ENCODE measurements around the gene ASXL3. TPM values are rescaled to one million over a fixed set of nuclear protein-coding genes. Genes with fewer than 3 reads are reported as not detected.

The ASXL3 gene
- total and polyA plus RNA-seq, 2 donors (not counting 3 experiments of a cell fraction or from before 2014, with no cell fraction given), result 0.07 to 0.27 TPM

- Histone ChIP-seq H3K27me3 (ENCODE audit: control insufficient read depth in 2 of 2, insufficient read depth in 2 of 2, low read length in 2 of 2) (no peaks in the 10 kb centered on the region), H3K4me1 (ENCODE audit: control insufficient read depth, extremely low read depth, insufficient read depth, low read length) (no peaks in the 10 kb centered on the region), H2AFZ (ENCODE audit: low read depth, low read length) (no peak overlapping the region), H4K20me1 (replicated peaks; ENCODE audit: control insufficient read depth, extremely low read depth, insufficient read depth, low read length) (no peaks in the 10 kb centered on the region), H3K9me1 (replicated peaks; ENCODE audit: control insufficient read depth, extremely low read depth, insufficient read depth, low read length) (peaks cover 2% of the 10 kb centered on the region), H3K9me3 (replicated peaks; ENCODE audit: control insufficient read depth, insufficient read depth, low read length) (no peaks in the 10 kb centered on the region), H3K9ac (replicated peaks; ENCODE audit: extremely low read depth, insufficient read depth, low read length) (no peak overlapping the region), H3K4me2 (ENCODE audit: insufficient read depth, low read length) (no peak overlapping the region), H3K36me3 (ENCODE audit: control insufficient read depth in 2 of 2, extremely low read depth in 1 of 2, insufficient read depth in 2 of 2, low read length in 2 of 2) (no peaks in the 10 kb centered on the region), H3K27ac (ENCODE audit: insufficient read depth, low read depth, low read length) (no peak overlapping the region), H3K79me2 (ENCODE audit: control insufficient read depth, insufficient read depth, low read length) (no peaks in the 10 kb centered on the region), H3K4me3 (replicated peaks in 1 of 3; ENCODE audit: insufficient read depth in 1 of 3, low read depth in 1 of 3, low read length in 3 of 3) (no peak overlapping the region)
- POLR2A ChIA-PET, result no interaction called here
- dilution Hi-C loops (cut with MboI; ENCODE audit: extremely low pct_ligation_motif_present, low sequenced_read_pairs), result no loop called here
- no peak for DNase-seq (ENCODE audit: low read depth, low spot score)
- intact Hi-C loops (cut with micrococcal nuclease), result no loop called here
- TF ChIP-seq MAX (IDR thresholded peaks at IDR 0.05; ENCODE audit: insufficient read depth, insufficient read length), result no peak
- no peak for TF ChIP-seq FOS (IDR thresholded peaks at IDR 0.05; ENCODE audit: borderline replicate concordance, insufficient read depth, low read length)
- no peak for TF ChIP-seq EZH2 (IDR thresholded peaks at IDR 0.05; ENCODE audit: borderline replicate concordance, low read depth, low read length, severe bottlenecking)
- CTCF ChIA-PET, result no interaction called here
- FAIRE-seq, result no peak
- no TSS peak for BruUV-seq (replicated peaks)
Measured at GRCh38 chr18:33532978-33533377, 45.0 kb upstream of the ASXL3 start.

GRCh38 chr18:33536904-33537303 lies 41.1 kb upstream of the ASXL3 start:
- Histone ChIP-seq H4K20me1 (replicated peaks; ENCODE audit: control insufficient read depth, extremely low read depth, insufficient read depth, low read length) (no peaks in the 10 kb centered on the region), H3K9ac (replicated peaks; ENCODE audit: extremely low read depth, insufficient read depth, low read length) (no peak overlapping the region), H3K9me1 (replicated peaks; ENCODE audit: control insufficient read depth, extremely low read depth, insufficient read depth, low read length) (peaks cover 2% of the 10 kb centered on the region), H3K27ac (ENCODE audit: insufficient read depth, low read depth, low read length) (no peak overlapping the region), H3K36me3 (ENCODE audit: control insufficient read depth in 2 of 2, extremely low read depth in 1 of 2, insufficient read depth in 2 of 2, low read length in 2 of 2) (no peaks in the 10 kb centered on the region), H3K4me1 (ENCODE audit: control insufficient read depth, extremely low read depth, insufficient read depth, low read length) (no peaks in the 10 kb centered on the region), H3K4me2 (ENCODE audit: insufficient read depth, low read length) (no peak overlapping the region), H3K4me3 (replicated peaks in 1 of 3; ENCODE audit: insufficient read depth in 1 of 3, low read depth in 1 of 3, low read length in 3 of 3) (no peak overlapping the region), H2AFZ (ENCODE audit: low read depth, low read length) (no peak overlapping the region), H3K9me3 (replicated peaks; ENCODE audit: control insufficient read depth, insufficient read depth, low read length) (no peaks in the 10 kb centered on the region), H3K79me2 (ENCODE audit: control insufficient read depth, insufficient read depth, low read length) (no peaks in the 10 kb centered on the region), H3K27me3 (ENCODE audit: control insufficient read depth in 2 of 2, insufficient read depth in 2 of 2, low read length in 2 of 2) (no peaks in the 10 kb centered on the region)
- dilution Hi-C loops (cut with MboI; ENCODE audit: extremely low pct_ligation_motif_present, low sequenced_read_pairs) (no loop called here), intact Hi-C loops (cut with micrococcal nuclease) (no loop called here)
- TF ChIP-seq MYC (IDR thresholded peaks at IDR 0.05; ENCODE audit: low read depth, low read length) (no peak), GATA2 (IDR thresholded peaks at IDR 0.05; ENCODE audit: insufficient read depth, insufficient read length, low read depth, low read length) (no peak), POLR2AphosphoS5 (IDR thresholded peaks at IDR 0.05; ENCODE audit: insufficient read depth, low read depth, low read length) (no peak), POLR2A (IDR thresholded peaks at IDR 0.05; ENCODE audit: low read depth, low read length) (no peak), MAX (IDR thresholded peaks at IDR 0.05; ENCODE audit: insufficient read depth, insufficient read length) (no peak), CTCF (IDR thresholded peaks at IDR 0.05; ENCODE audit: extremely low read depth in 1 of 2, insufficient read depth in 1 of 2, low read depth in 1 of 2, low read length in 2 of 2) (no peak), EZH2 (IDR thresholded peaks at IDR 0.05; ENCODE audit: borderline replicate concordance, low read depth, low read length, severe bottlenecking) (no peak), JUN (IDR thresholded peaks at IDR 0.05; ENCODE audit: borderline replicate concordance, insufficient read depth, insufficient read length, low read depth) (no peak), FOS (IDR thresholded peaks at IDR 0.05; ENCODE audit: borderline replicate concordance, insufficient read depth, low read length) (no peak)
- DNase-seq (ENCODE audit: low read depth, low spot score), result no peak
- CTCF ChIA-PET, result no interaction called here
- no peak for FAIRE-seq
- POLR2A ChIA-PET, result no interaction called here
- no TSS peak for BruUV-seq (replicated peaks)
